HG03342 (cell line): ENCODE measurements around the gene LAMP1.
"Not testable (repeated sequence)": the region's sequence is repeated elsewhere in the genome, so short reads cannot be mapped to it uniquely, and the experiment has no call there.

Source experiments
- ATAC-seq: cut with Tn5 transposase; IDR thresholded peaks from one replicate; pipeline ENCODE4 v1.9.1; 2021; ENCODE audit warnings: mild to moderate bottlenecking, moderate library complexity; ENCODE audit not compliant: unreplicated experiment

Gene LAMP1

DNA sequence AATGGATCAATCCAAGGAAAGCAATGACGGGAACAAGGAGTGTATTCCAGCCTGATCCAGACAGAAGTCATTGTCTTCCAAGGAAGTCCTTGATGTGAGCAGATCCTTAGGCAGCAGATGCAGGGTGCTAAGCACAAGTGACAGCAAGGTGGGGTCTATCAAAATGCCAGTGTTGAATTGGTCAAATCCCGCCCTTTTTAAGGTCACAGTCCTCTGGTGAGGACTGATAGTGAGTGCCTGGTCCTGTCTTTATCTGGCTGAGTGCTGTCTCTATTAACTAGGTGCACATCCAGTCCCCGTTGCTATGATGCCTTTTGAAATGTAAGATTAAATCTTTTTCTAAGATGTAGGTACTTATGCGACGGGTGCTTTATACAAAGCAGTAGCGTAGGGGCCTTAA, 1.3 kb upstream of the LAMP1 start:
- ATAC-seq, result no peak

DNA sequence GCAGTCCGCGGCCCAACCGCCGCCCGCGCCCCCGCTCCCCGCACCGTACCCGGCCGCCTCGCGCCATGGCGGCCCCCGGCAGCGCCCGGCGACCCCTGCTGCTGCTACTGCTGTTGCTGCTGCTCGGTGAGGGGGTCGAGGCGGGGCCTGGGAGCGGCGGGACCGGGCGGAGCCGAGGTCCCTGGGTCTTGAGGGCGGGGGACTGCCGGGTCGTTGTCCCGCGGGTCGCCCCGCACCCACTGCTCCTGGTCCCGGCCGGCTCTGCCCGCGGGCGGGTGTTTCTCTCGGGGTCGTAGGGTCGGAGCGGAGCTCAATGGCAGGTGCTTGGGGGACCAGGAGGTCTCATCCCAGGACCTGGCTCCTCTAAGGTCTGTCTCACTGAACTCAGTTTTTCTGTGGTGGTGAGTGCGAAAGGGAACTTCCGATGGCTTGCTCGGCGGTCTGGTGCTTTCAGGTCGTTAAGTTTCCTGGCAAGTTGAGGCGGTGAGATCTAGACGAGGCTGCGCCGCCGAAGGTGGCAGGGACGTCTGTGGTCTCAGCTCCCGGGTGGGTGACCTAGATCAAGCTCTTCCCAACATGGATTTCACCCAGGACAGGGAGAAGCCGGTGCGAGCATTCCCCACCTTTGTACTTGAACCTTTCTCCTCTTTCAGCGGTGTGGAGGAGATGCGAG, 467 bp downstream of the LAMP1 start:
- peak; percentile 27 for ATAC-seq

DNA sequence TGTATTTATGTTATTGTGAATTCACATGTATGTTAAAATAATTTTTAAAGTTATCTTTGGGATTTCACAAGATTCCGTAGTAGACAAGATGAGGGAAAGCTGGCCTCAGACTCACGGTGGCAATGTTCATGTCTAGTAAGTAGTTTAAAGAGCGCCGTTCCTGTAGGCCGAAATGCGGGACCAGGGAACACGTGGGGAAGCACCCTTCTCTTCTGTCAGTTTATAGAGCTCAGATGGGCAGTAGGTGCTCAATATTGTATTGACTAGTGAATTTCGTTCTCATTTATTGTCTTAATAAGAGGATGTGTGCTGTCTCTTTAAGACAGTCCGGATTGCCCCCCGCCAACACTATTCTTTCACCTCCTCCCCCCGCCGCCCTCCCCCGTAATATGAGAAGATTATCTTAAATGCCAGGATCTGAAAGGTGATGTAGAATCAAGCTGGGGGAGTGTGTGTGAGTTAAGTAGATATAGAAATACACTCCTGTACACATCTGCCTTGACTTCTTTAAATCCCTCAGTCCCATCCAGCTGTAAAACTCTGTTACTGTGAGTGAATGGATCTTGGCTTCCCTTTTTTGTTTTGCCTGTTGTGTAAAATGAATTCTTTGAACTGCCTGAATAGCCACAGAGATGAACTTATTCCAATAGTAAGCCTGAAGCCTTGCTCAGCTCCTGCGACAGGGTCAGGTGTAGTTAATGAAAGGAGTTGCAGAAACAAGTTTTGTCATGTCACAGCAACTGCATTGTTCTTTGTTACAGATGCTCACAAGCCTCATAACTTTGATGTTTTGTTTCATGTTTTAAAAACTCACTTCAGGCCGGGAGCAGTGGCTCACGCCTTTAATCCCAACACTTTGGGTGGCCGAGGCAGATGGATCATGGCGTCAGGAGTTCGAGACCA, 1.3 kb downstream of the LAMP1 start:
- ATAC-seq, result no peak

DNA sequence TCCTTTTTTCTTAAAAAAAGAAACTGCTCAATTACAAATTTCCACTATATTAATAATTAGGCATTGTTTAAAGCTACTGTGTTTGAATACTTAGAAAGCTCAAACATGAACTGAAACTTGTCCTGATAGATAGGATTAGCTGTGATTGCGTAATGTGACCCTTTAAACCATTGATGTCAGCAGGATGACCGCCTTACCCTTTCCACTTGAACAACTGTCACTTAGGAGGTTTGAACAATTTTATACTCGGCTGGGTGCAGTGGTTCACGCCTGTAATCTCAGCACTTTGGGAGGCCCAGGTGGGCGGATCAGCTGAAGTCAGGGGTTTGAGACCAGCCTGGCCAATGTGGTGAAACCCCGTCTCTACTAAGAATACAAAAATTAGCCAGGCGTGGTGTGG, 2.9 kb downstream of the LAMP1 start:
- no peak for ATAC-seq

DNA sequence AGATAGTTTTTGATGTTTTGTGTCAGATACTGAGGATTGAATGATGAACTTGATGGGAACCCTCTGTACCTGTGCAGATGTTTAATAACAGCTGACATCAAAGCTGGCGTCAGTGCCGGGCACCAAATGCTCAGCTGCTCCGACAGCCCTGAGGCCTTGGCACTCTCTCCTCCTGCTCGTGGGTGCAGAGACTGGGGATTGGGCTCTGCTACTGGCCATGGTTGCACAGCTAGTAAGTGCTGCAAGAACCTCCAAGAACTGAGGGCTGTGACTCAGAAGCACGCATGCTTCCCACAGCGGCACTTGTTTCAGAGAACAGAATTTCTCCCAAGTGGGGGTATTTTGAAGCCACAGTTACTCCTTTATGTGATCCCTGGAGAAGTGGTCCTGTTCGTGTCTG, 5.9 kb downstream of the LAMP1 start:
- ATAC-seq, result no peak

DNA sequence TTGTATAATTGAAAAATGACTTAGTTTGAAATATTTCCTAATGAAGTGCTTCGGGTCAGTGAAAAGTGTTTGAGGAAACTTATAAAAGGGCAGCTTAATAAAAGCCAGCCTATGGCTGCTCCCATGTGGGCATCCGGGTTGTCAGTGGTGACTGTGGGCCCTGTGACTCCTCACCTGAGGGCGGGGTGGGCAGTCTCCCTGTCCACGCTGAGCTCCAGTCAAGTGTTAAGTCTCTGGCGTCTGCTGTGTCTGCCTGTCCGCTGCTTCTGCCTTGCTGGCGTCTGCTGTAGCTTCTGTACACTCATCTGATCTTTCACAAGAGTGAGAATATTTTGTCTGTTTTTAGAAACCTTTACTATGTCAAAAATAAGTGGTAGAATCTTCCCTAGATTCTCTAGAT, 7.1 kb downstream of the LAMP1 start:
- no peak for ATAC-seq

DNA sequence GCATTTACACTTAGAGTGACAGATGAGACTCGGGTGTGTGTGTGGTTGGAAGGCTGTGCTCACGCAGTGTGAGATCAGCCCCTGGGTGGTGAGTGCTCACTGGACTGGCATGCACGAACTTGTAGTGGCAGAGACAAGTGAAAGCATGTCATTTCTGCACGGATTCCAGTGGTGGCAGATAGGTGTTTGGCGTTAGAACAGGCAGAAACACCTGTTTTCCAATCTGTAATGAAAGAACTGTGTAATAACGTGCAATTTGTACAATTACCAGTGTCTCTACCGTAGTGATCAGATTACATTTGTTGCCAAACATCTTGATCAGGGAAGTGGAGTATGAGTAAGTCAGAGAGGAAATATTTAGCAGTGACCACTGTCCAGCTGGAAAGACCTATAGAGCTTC, 8.2 kb downstream of the LAMP1 start:
- no peak for ATAC-seq

DNA sequence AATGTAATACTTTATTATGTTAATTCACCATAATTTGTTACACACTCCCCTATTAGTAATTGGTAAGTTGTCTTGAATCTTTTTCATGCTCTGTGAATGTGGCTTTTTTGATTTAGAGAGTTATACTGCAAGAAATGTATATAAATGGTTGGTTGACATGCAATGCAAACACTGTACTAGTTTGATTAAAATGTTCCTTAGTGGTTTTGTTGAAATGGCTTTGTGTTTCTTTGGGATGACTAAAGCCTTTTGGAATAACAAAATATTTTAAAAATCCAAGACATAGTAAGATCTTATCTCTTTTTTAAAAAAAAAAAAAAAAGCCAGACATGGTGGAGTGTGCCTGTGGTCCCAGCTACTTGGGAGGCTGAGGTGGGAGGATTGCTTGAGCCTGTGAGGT, 10.5 kb downstream of the LAMP1 start:
- ATAC-seq, result no peak

DNA sequence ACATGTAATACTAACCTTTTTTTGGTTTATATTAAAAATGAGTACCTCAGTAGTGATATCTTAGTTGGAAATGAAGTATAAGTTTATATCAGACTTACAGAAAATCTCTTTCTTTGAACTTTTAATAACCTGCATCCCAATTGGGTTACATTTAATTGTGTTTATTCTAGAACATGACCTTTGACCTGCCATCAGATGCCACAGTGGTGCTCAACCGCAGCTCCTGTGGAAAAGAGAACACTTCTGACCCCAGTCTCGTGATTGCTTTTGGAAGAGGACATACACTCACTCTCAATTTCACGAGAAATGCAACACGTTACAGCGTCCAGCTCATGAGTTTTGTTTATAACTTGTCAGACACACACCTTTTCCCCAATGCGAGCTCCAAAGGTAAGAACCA, 12.4 kb downstream of the LAMP1 start:
- ATAC-seq, result no peak

DNA sequence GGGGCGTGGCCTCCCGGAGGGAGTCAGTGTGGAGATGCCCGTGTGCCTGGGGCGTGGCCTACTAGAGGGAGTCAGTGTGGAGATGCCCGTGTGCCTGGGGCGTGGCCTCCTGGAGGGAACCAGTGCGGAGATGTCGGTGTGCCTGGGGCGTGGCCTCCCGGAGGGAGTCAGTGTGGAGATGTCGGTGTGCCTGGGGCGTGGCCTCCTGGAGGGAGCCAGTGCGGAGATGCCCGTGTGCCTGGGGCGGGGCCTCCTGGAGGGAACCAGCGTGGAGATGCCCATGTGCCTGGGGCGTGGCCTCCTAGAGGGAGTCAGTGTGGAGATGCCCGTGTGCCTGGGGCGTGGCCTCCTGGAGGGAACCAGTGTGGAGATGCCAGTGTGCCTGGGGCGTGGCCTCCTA, 17.1 kb downstream of the LAMP1 start:
- ATAC-seq, result not testable (repeated sequence)

DNA sequence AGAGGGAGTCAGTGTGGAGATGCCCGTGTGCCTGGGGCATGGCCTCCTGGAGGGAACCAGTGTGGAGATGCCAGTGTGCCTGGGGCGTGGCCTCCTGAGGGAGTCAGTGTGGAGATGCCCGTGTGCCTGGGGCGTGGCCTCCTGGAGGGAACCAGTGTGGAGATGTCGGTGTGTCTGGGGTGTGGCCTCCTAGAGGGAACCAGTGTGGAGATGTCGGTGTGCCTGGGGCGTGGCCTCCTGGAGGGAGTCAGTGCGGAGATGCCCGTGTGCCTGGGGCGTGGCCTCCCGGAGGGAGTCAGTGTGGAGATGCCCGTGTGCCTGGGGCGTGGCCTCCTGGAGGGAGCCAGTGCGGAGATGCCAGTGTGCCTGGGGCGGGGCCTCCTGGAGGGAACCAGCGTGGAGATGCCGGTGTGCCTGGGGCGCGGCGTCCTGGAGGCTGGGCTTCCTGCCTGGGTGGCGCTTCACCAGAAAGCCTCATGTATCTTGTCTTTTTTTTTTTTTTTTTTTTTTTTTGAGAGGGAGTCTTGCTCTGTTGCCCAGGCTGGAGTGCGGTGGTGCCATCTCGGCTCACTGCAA, 17.9 kb downstream of the LAMP1 start:
- not testable (repeated sequence) for ATAC-seq

DNA sequence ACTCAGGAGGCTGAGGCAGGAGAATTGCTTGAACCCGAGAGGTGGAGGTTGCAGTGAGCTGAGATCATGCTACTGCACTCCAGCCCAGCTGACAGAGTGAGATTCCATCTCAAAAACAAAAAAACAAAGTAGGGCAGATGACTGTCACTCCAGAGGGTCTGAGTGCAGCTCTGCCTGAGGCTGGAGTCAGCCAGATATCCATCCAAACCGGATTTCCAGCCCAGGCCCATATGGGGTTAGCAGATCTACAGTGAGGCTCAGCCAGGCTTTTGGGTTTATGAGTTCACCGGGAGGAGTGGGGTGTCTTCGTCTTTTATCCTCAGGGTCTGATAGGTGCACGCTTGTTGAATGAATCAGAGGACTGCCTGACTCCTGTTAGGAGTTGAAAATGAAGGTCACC, 19.0 kb downstream of the LAMP1 start:
- ATAC-seq, result no peak

DNA sequence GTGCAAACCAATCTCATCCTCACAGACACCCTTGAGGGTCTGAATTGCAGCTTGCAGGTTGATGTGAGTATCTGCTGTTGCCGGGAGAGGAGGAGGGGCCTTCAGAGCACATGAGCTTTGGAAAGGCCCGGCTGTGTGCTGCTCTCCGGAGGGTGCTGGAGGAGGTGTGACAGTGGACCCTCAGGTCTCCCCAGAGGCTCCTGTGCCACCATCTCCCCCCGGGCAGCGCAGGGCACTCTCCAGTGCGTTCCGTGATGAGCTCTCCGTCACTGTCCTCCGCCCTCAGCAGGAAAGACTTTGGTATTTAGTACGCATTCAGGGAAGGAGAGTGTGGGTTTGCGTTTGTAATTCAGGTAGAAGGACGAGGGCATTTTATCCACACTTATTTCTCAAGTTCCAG, 20.0 kb downstream of the LAMP1 start:
- ATAC-seq, result no peak

DNA sequence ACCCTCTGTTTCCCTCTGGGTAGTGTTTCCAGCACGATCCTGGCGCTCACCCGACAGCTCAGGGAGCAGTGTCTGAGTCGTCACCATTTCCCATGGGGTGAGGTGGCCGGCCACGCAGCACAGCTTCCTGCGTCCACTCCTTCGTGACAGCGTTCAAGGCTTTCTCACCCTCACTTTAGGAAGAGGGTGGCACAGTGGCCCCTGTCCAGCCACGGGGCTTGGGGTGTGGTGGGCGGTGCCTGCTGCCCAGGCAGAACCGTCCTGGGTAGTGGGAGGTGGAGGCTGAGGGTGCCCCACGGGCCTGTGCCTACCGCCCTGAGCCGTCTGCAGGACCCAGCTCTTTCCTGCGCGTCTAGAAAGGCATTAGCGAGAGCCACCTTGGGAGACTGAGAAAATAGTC, 21.9 kb downstream of the LAMP1 start:
- ATAC-seq, result no peak

DNA sequence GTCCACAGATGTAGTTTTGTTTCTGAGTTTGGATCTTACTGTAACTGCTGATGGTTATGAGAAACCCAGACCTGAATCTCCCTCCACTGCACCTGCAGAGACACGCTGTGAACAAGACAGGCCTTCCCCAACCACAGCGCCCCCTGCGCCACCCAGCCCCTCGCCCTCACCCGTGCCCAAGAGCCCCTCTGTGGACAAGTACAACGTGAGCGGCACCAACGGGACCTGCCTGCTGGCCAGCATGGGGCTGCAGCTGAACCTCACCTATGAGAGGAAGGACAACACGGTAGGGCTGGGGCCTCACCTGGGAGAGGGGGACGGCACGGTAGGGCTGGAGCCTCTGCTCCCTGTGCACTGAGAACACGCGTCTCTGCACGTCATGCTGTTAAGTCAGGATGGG, 22.3 kb downstream of the LAMP1 start:
- ATAC-seq, result no peak

DNA sequence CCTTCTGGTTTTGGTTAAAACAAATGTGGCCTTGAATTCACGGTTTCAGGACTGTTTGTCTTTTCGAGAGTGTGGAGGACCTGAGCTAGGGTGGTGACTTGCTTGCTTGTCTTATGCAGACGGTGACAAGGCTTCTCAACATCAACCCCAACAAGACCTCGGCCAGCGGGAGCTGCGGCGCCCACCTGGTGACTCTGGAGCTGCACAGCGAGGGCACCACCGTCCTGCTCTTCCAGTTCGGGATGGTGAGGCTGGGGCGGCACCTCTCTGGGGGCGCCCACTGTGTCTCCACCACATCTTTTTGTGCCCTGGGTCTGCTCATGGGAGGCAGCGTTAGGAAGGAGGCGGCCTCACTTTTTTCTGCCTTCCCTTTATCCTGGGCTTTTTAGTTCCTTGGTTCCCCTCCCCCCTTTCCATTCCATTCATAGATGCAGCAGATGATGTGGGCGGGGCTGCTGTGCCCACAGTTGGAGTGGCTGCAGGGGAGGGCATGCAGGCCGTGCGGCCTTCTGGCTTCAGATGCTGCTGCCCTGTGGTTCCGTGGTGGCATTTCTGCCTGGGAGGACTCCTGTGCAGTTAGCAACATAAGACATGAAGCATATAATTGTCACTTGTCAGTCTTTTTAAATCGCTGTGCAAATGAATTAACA, 23.3 kb downstream of the LAMP1 start:
- ATAC-seq, result no peak

DNA sequence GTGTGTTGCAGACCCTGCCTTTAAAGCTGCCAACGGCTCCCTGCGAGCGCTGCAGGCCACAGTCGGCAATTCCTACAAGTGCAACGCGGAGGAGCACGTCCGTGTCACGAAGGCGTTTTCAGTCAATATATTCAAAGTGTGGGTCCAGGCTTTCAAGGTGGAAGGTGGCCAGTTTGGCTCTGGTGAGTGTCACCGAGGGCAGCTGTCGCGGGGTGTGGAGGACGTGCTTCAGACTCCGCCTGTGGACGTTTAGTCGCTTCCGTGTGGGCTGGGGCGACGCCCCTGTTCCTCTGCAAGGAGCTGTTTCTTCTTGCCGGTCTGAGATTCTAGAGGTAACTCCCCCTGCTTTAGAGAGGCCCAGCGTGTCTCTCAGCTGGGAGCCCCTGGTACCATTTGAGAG, 24.5 kb downstream of the LAMP1 start:
- no peak for ATAC-seq

DNA sequence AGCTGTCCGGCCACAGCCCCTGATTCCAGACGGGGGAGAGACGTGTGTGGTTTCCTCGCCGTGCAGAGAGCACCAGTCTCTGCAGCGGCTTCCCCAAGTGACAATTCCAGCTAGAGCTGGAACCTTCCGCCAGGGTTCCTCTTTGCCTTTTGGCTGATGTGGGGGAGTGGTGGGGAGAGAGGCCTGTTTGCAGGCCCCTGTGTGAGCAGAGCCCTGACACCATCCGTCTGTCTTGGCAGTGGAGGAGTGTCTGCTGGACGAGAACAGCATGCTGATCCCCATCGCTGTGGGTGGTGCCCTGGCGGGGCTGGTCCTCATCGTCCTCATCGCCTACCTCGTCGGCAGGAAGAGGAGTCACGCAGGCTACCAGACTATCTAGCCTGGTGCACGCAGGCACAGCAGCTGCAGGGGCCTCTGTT, 25.0 kb downstream of the LAMP1 start:
- no peak for ATAC-seq

DNA sequence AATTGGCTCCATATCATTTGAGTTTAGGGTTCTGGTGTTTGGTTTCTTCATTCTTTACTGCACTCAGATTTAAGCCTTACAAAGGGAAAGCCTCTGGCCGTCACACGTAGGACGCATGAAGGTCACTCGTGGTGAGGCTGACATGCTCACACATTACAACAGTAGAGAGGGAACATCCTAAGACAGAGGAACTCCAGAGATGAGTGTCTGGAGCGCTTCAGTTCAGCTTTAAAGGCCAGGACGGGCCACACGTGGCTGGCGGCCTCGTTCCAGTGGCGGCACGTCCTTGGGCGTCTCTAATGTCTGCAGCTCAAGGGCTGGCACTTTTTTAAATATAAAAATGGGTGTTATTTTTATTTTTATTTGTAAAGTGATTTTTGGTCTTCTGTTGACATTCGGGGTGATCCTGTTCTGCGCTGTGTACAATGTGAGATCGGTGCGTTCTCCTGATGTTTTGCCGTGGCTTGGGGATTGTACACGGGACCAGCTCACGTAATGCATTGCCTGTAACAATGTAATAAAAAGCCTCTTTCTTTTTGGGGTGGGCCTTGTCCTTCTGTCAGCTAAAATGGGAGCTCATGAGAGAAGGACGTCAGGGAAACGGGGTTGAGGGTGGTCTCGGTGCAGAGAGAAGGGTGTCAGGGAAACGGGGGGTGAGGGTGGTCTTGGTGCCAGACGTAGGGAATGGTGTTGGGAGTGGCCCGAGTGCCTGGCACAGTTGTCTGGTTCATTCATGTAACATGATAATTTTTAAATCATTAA, 26.0 kb downstream of the LAMP1 start:
- ATAC-seq, result no peak

DNA sequence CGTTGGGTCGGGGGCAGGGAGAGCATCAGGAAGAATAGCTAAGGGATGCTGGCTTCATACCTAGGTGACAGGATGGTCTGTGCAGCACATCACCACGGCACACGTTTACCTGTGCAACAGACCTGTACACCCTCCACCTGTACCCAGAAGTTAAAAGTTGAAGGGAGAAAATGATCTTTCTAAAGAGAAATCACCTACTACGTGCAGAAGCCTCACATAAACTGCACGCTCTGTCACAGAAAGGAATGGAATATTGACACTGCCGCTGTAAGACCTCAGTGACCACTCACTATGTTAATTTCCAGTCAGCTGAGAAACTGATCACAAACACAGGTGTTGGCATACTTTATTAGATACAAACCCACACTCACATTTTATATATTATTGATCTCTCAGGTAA, 26.8 kb downstream of the LAMP1 start:
- ATAC-seq, result no peak

DNA sequence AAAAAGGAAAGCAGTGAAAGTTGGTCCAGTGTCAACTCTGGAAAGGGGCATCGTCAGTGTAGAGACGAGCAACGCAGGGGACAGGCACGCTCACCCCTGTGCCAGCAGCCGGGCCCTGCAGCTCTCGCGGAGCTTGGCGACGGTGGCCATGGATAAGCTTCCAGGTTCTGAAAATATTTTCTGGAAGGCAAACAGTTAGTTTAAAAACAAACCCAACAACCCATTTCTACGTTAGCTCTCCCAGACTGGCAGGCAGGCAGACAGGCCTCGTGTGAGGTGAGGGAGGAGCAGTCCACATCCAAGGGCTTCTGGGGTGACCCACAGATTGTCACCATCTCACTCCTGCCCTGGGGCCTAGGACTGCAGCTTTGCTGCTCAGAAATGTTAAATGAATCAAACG, 27.4 kb downstream of the LAMP1 start:
- no peak for ATAC-seq
